ENCODE results near the gene IQSEC3. TPM values are rescaled to one million over a fixed set of nuclear protein-coding genes. Genes with fewer than 3 reads are reported as not detected.

IQSEC3 gene
- total RNA-seq, 3 donors from 2014 or later (not counting 1 experiment from before 2014, with no cell fraction given), result 4.4 to 7.1 (median 5.3) TPM

DNA sequence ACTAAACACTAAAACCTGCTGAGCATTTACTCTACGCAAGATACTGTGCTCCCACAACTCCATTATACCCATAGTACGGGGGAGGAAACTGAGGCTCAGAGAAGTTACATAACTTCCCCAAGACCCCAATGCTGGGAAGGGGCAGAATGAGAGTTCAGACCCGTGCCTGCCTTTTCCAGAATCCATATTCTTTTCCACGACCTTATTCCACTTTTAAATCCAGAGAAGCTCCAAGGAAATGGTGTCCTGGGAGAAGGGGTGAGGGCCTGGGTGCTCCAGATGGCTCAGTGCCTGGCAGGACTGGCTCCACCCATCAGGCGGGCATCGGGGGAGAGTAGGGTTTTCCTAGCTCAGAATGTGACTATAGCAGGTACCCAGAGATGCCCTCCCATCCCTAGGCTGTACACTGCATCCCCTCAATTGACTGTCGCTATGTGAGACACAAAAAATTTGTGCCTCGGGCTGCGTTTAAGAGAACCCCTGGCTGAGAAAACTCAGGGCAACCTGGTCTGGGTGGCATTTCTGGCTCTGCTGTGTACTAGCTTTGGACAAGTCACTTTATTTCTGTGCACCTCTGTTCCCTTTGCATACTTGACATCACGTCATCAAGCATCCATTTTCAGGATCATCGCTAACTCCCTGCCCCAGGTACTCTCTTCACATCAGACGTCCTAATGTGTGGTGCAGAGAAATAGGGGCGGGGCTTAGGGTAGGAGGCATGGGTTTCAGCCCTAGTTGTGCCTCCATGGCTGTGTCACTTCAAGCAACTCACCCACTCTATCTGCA lies 11.6 kb upstream of the IQSEC3 start:
- peaks cover 38 to 72% of the 10 kb centered on the region in 2 donors for H3K27me3 Mint-ChIP-seq (ENCODE audit: low read depth in 2 of 2)
- H3K4me1 ChIP-seq (ENCODE audit: control insufficient read depth, insufficient read depth, low read length), result no peaks in the 10 kb centered on the region
- H3K4me3 Mint-ChIP-seq, result no peak overlapping the region
- no peak overlapping the region for H3K27ac Mint-ChIP-seq
- TF ChIP-seq, protein P1, sequence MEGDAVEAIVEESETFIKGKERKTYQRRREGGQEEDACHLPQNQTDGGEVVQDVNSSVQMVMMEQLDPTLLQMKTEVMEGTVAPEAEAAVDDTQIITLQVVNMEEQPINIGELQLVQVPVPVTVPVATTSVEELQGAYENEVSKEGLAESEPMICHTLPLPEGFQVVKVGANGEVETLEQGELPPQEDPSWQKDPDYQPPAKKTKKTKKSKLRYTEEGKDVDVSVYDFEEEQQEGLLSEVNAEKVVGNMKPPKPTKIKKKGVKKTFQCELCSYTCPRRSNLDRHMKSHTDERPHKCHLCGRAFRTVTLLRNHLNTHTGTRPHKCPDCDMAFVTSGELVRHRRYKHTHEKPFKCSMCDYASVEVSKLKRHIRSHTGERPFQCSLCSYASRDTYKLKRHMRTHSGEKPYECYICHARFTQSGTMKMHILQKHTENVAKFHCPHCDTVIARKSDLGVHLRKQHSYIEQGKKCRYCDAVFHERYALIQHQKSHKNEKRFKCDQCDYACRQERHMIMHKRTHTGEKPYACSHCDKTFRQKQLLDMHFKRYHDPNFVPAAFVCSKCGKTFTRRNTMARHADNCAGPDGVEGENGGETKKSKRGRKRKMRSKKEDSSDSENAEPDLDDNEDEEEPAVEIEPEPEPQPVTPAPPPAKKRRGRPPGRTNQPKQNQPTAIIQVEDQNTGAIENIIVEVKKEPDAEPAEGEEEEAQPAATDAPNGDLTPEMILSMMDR (IDR thresholded peaks at IDR 0.05), result no peak
- no peaks in the 10 kb centered on the region for H3K9me3 ChIP-seq (ENCODE audit: control insufficient read depth, insufficient read depth, low read length)
- DNase-seq (no peak), ATAC-seq (peak in 1 of 3 donors; percentile 17)
- no peaks in the 10 kb centered on the region for H3K4me1 Mint-ChIP-seq
- H3K36me3 Mint-ChIP-seq, result peaks cover 20% of the 10 kb centered on the region
- intact Hi-C loops (cut with micrococcal nuclease), result no loop called here
- H3K4me3 ChIP-seq (ENCODE audit: low read length), result no peak overlapping the region
- no peak overlapping the region for H3K27ac ChIP-seq (ENCODE audit: low read length)
- H3K9me3 Mint-ChIP-seq, result peaks cover under 1% of the 10 kb centered on the region in 2 donors
- no peaks in the 10 kb centered on the region for H3K36me3 ChIP-seq (ENCODE audit: control insufficient read depth, insufficient read depth, low read length)
- WGBS (ENCODE audit: insufficient coverage), result 79% methylated on average over 12 of the region's 13 CpGs
- H3K27me3 ChIP-seq (ENCODE audit: control insufficient read depth, insufficient read depth, low read length), result peaks cover 30% of the 10 kb centered on the region

DNA sequence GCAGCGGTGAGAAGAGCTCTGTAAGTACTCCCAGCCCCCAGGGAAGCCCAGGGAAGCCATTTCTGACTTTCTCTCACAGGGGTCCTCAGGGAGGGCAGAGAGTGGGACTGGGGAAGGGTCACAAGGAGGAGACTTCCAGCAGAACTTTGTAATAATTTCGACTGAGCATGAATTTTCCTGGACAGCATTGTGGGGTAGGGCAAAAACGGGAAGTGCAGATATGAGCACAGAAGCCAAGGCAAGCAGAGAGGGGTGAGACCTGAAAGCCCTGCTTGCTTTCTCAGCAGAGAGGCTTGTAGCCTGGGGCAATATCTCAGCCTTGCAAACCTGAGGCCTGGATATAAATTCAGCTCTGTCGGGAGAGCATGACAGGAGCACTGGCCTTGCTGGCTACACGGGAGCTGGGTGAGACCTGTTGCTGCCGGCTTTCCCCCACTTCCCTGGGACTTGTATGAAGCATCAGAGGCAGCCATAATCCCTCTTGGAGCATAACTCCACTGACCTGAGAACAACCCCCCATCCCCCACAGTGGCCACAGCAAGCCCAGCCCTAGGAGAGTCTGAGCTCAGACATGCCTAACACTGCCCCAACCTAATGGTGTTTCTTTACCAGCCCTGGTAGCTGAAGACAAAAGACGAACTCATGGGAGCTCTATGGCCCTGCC lies 9.8 kb upstream of the IQSEC3 start:
- Mint-ChIP-seq H3K36me3 (peaks cover 20% of the 10 kb centered on the region), H3K9me3 (peaks cover 2 to 8% of the 10 kb centered on the region in 2 donors), H3K27ac (no peak overlapping the region), H3K4me1 (no peaks in the 10 kb centered on the region), H3K27me3 (ENCODE audit: low read depth in 2 of 2) (peaks cover 51 to 83% of the 10 kb centered on the region in 2 donors), H3K4me3 (no peak overlapping the region)
- no peak overlapping the region for H3K27ac ChIP-seq (ENCODE audit: low read length)
- peaks cover 36% of the 10 kb centered on the region for H3K27me3 ChIP-seq (ENCODE audit: control insufficient read depth, insufficient read depth, low read length)
- 63% methylated on average over 7 of the region's 7 CpGs for WGBS (ENCODE audit: insufficient coverage)
- H3K4me3 ChIP-seq (ENCODE audit: low read length), result no peak overlapping the region
- TF ChIP-seq, protein P1 (IDR thresholded peaks at IDR 0.05), result no peak
- no peaks in the 10 kb centered on the region for H3K4me1 ChIP-seq (ENCODE audit: control insufficient read depth, insufficient read depth, low read length)
- no peaks in the 10 kb centered on the region for H3K36me3 ChIP-seq (ENCODE audit: control insufficient read depth, insufficient read depth, low read length)
- DNase-seq (no peak), ATAC-seq (peak in 1 of 3 donors; percentile 18)
- H3K9me3 ChIP-seq (ENCODE audit: control insufficient read depth, insufficient read depth, low read length), result no peaks in the 10 kb centered on the region
- intact Hi-C loops (cut with micrococcal nuclease), result no loop called here

DNA sequence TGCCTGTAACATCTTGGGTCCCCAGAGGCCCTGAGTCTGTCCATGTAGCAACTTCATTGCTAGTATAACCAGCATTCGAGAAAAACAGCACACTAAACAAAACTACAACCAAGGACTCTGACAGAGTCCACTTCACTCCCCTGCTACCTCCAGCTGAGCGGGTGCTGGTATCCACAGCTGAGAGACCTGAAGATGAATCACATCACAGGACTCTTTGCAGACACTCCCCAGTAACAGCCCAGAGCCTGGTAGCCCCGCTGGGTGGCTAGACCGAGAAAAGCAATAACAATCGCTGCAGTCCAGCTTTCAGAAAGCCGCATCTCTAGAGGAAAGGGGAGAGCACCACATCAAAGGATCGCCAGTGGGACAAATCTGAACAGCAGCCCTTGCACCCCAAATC lies 9.0 kb upstream of the IQSEC3 start:
- Histone ChIP-seq H3K9me3 (ENCODE audit: control insufficient read depth, insufficient read depth, low read length) (no peaks in the 10 kb centered on the region), H3K4me3 (ENCODE audit: low read length) (no peak overlapping the region), H3K27ac (ENCODE audit: low read length) (no peak overlapping the region), H3K4me1 (ENCODE audit: control insufficient read depth, insufficient read depth, low read length) (no peaks in the 10 kb centered on the region), H3K27me3 (ENCODE audit: control insufficient read depth, insufficient read depth, low read length) (peaks cover 36% of the 10 kb centered on the region), H3K36me3 (ENCODE audit: control insufficient read depth, insufficient read depth, low read length) (no peaks in the 10 kb centered on the region)
- no peak for DNase-seq
- 76% methylated on average over 7 of the region's 7 CpGs for WGBS (ENCODE audit: insufficient coverage)
- no peak overlapping the region for H3K4me3 Mint-ChIP-seq
- no peaks in the 10 kb centered on the region for H3K4me1 Mint-ChIP-seq
- peaks cover 2 to 8% of the 10 kb centered on the region in 2 donors for H3K9me3 Mint-ChIP-seq
- TF ChIP-seq, protein P1 (IDR thresholded peaks at IDR 0.05), result no peak
- no peak overlapping the region for H3K27ac Mint-ChIP-seq
- no peak for ATAC-seq
- peaks cover 20% of the 10 kb centered on the region for H3K36me3 Mint-ChIP-seq
- intact Hi-C loops (cut with micrococcal nuclease), result no loop called here
- H3K27me3 Mint-ChIP-seq (ENCODE audit: low read depth in 2 of 2), result peaks cover 52 to 83% of the 10 kb centered on the region in 2 donors

All from natural killer cell (primary cell).